NOMO-1 treated with DMSO at 0.1 percent for 48 hours (cell line): ENCODE data around the gene NCOA1.

Source experiments
- DNase-seq: peaks from one replicate; lab custom pipeline; 2025; ENCODE audit not compliant: unreplicated experiment; lab: John Stamatoyannopoulos, UW

Gene NCOA1

DNA sequence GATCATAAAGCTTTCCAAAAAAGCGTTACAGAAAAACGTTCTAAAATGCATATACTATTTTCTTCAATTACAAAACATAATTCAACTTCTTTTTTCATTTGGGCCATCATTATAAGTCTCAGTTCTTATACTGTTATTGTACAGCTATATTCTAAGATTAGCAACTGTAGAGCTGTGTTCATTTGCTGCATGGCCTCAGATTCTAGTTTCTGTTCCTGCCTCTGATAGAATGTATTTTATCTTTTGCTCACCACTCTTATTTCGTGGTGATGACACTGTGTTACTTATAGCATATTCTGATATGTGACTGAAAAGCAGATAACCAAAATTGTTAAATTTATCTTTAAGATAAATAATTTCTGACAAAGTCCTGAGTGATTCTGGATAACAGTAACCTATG is 234.9 kb downstream of the NCOA1 start:
- DNase-seq = no peak

- no peak for DNase-seq
These were observed 239.4 kb downstream of the NCOA1 start for GRCh38 chr2:24730481-24730880.

- DNase-seq = no peak
These were observed 240.0 kb downstream of the NCOA1 start for GRCh38 chr2:24731040-24731439.

GRCh38 chr2:24731923-24732322 is 240.9 kb downstream of the NCOA1 start:
- DNase-seq = no peak

- DNase-seq = no peak
These were observed 243.7 kb downstream of the NCOA1 start for GRCh38 chr2:24734741-24735140.

DNA sequence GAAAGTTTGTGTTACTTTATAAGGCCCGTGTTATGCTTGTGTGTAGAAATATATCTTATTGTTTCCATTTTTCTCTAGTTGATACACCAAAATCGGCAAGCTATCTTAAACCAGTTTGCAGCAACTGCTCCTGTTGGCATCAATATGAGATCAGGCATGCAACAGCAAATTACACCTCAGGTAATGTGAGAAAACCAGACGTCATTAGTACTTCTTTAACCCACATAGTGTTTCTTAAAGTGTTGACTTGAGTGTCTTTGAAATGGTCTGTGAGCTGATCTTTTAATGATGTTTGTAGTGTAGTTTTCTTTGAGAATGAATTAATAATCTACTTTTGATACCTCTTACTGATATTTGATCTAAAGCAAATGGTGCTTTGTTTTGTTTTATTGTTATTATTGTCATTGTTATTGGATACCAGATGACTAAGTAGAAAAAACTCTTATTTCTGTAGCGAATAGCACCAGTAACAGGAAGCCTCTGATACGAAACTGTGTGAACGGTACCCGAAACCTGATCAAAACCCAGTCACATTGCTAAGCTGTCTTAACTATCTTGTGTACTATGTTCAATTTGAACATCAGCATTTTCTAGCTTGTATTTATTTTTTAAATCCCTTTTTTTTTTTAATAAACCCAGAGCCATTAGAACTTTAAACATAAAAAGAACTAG is 248.4 kb downstream of the NCOA1 start:
- DNase-seq = no peak

- DNase-seq = no peak
These were observed 249.1 kb downstream of the NCOA1 start for GRCh38 chr2:24740142-24740541.

- DNase-seq = no peak
These were observed 251.7 kb downstream of the NCOA1 start for GRCh38 chr2:24742730-24743129.

DNA sequence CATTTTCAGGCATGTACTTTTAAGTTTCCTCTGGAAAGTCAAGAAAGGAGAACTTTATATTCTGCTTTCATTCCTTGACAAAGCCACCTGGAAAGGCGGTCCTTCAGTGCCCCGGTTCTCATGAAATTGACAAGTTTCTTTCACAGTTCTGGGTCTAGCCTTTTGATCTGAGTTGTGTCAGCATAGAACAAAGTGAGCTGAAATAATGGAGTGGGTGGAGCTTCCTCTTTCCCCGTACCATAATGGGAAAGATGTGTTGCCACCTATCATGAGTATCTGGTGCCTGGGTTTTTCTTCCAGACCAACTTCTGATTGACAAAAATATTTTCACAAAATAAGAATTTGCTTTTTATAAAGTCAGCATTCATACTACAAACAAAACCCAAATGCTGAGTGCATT is 252.9 kb downstream of the NCOA1 start:
- DNase-seq = no peak

GRCh38 chr2:24744356-24744755 is 253.3 kb downstream of the NCOA1 start:
- no peak for DNase-seq

DNA sequence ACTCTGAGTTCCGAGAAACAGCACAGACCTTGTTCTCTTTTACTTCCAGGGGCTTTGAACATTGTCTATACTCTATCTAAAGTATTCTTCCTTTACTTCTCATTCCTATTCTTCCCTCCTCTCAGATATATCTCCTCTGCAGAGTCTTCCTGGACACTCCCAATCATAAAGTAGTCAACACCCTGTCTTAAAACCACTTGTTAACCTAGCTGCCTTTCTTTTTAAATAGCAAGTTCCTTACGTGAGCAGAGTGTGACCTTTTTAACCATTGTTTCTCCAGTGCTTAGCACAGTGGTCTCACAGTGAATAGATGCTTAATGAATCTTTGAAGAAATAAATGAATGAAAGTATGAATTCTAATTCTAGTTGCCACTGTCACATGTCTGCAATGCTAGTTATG is 254.8 kb downstream of the NCOA1 start:
- DNase-seq = no peak

GRCh38 chr2:24747299-24747698 is 256.2 kb downstream of the NCOA1 start:
- DNase-seq = no peak

DNA sequence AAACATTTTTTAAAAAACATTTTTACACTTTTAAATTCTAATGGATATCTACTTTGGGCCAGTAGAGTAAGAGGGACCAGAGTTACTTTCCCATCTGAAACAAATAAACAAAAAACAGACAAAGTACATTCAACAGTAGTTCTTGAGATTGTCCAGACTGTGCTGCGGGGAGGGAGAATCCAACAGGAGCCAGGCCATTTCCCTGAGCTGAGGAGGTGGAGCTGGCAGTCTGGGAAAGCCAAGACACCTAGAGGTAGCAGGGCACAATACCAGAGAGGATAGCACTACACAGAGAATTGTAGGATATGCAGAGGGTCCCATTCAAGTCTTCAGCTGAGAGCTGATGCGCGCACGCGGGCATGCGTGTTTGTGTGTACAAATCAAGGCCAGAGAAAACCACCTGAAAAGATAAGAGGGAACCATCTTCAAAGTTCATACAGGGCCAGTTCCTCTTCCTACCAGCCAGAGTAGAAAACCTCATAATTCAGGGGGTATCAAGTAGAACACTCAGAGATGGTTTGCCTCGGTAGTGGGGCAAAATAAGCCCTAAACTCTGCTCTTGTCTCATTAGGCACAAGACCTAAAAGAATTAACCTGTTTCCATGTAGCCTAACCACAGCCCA is 258.1 kb downstream of the NCOA1 start:
- no peak for DNase-seq

GRCh38 chr2:24754985-24755705 is 264.1 kb downstream of the NCOA1 start:
- DNase-seq = no peak

GRCh38 chr2:24756789-24757188 is 265.7 kb downstream of the NCOA1 start:
- DNase-seq = no peak

DNA sequence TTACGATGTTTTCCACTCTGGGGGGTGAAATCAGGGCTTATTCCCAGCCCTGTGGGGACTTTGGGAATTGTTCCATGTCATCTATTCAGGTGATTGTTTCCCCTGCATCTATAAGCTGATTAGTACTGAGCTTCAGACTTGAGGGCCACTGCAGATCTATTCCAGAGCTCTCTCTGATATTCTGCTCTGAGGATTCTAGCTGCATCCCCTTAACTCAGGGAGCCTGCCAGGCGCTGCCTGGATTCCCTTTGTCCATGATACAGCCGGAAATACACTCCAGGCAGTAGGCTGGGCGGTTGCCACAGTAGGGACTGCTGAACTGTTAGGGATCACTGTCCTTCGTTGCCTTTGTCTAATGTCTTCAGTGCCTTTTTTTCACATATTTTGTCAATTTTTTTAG is 270.8 kb downstream of the NCOA1 start:
- DNase-seq = no peak

- DNase-seq = no peak
These were observed 271.5 kb downstream of the NCOA1 start for GRCh38 chr2:24762518-24762917.

GRCh38 chr2:24763843-24764242 is 272.8 kb downstream of the NCOA1 start:
- DNase-seq = no peak

DNA sequence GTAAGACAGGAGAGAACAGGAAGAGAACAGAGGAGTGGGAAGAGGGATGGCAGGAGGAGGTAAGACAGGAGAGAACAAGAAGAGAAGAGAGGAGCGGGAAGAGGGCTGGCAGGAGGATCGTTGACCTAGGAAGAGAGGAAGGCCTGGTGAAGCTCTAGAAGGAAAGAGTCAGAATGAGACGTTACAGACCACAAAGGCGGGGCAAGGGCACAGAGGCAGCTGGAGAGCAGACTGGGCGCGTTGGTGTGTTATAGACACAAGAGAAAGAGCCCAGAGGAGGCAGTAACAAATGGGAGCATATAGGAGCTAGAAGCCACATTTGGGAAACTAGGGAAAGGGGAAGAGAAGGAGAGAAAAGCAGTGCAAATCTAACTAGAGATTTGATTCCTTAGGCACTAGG is 275.6 kb downstream of the NCOA1 start:
- no peak for DNase-seq

GRCh38 chr2:24768013-24768412 is 277.0 kb downstream of the NCOA1 start:
- no peak for DNase-seq

DNA sequence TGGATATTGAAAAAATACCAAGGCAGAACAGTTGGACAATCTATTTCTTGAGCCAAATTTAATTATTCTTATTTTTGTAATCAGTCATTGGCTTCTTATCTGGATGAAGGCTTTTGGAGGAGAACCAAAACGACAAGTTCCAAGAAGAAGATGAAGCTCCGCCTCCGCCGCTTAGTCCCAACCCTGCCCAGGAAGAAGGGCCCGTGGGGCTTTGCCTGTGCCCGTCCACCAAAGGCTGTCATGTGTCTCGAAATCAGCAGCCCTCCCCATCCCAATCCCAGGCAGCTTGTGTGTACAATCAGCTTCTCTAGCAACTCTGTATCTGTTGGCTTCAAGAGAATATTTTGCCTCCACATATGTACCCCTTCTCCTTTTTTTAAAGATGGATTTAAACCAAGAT is 277.5 kb downstream of the NCOA1 start:
- no peak for DNase-seq

DNA sequence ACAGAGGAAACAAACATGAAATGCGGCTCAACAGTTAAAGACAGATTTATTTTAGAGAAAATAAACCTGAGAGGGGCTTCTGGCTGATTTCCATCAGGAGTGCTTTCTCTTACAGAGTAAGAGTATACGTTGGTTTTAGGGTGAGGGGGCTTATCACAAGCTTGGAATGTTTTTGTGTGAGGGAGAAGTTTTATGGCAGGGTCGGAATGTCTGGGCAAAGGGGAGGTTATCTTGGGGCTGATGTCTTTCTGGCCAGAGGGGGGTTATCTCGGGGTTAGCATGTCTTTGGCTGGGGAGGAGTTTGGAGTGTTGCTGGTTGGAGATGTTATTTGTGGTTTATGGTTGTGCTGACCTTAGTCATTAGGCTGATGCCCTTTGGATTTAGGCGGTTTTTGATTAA is 280.0 kb downstream of the NCOA1 start:
- DNase-seq = no peak
